ENCODE data around the gene SLIT3. TPM values are rescaled to one million over a fixed set of nuclear protein-coding genes. Genes with fewer than 3 reads are reported as not detected.

Gene SLIT3
- total and polyA plus RNA-seq, 10 of the 15 experiments (the other 5 are each of a cell fraction or from before 2014, with no cell fraction given): 0.05 TPM; not detected in 9

DNA sequence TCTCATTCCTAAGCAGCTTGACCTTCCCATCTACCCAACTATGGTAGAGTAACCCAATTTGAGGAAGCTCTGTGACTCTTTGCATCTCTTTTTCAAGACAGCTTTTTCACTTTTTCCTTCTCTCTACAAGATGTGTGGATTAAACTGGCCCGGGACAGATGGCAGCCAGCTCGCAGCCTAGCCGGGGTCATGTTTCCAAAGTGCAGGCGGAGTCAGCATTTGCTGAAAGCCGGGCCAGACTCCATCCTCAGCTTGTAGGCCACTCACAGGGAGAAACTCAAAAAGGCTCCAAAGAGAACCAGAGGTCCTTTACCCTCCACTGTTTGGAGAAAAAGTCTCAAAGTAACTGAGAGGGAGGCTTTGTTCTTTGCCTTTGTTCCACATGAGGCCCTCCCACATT, 435.0 kb downstream of the SLIT3 start (continued):
- TF ChIP-seq, protein P1, sequence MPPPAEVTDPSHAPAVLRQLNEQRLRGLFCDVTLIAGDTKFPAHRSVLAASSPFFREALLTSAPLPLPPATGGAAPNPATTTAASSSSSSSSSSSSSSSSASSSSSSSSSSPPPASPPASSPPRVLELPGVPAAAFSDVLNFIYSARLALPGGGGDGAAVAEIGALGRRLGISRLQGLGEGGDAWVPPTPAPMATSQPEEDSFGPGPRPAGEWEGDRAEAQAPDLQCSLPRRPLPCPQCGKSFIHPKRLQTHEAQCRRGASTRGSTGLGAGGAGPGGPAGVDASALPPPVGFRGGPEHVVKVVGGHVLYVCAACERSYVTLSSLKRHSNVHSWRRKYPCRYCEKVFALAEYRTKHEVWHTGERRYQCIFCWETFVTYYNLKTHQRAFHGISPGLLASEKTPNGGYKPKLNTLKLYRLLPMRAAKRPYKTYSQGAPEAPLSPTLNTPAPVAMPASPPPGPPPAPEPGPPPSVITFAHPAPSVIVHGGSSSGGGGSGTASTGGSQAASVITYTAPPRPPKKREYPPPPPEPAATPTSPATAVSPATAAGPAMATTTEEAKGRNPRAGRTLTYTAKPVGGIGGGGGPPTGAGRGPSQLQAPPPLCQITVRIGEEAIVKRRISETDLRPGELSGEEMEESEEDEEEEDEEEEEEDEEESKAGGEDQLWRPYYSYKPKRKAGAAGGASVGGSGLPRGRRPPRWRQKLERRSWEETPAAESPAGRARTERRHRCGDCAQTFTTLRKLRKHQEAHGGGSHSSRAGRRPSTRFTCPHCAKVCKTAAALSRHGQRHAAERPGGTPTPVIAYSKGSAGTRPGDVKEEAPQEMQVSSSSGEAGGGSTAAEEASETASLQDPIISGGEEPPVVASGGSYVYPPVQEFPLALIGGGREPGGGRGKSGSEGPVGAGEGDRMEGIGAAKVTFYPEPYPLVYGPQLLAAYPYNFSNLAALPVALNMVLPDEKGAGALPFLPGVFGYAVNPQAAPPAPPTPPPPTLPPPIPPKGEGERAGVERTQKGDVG (CRISPR knock-in tag; IDR thresholded peaks at IDR 0.05): no peak
- TF ChIP-seq RELA (IDR thresholded peaks at IDR 0.05; ENCODE audit: borderline replicate concordance, partially characterized antibody): no peak
- TF ChIP-seq IRF4 (IDR thresholded peaks at IDR 0.05; ENCODE audit: low read depth, low read length): no peak
- TF ChIP-seq KLF5 (IDR thresholded peaks at IDR 0.05; ENCODE audit: partially characterized antibody): no peak
- TF ChIP-seq HDAC2 (IDR thresholded peaks at IDR 0.05): no peak
- no peak for TF ChIP-seq CREM (IDR thresholded peaks at IDR 0.05; ENCODE audit: low read depth)
- no peak for TF ChIP-seq ATF7 (IDR thresholded peaks at IDR 0.05; ENCODE audit: low read depth)
- TF ChIP-seq RBBP5 (conservative IDR thresholded peaks at IDR 0.05): no peak
- no peak for TF ChIP-seq NR2C2 (IDR thresholded peaks at IDR 0.05; ENCODE audit: borderline replicate concordance, control insufficient read depth, insufficient read length, low read depth)
- TF ChIP-seq IKZF1 (conservative IDR thresholded peaks at IDR 0.05): no peak
- no peak for TF ChIP-seq MEF2B (IDR thresholded peaks at IDR 0.05; ENCODE audit: partially characterized antibody, poor library complexity, severe bottlenecking)

DNA sequence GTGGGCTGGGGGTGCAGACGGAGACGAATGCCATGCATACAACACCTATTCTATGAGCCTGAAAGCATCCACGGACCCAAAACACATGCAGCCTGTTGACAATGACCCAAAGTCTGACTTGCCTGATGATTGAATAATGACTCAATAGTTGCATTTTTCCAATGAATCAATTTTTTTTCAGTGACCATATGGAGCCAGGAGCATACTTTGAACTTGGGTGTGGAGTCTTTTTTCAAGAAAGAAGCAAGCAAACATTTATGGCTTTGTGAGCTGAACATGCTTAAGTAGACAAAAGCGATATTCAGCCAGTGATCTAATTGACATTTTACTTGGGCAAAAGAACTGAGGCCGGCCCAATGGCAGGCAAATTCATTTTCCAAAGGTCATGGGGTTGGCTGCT, 437.9 kb downstream of the SLIT3 start:
- Histone ChIP-seq H4K20me1 (ENCODE audit: control insufficient read depth, insufficient read depth) (no peaks in the 10 kb centered on the region), H3K9ac (ENCODE audit: control insufficient read depth, insufficient read depth, low read length) (no peak overlapping the region), H3K4me1 (ENCODE audit: control insufficient read depth, insufficient read depth, low read length) (no peaks in the 10 kb centered on the region), H3K27ac (ENCODE audit: control insufficient read depth, insufficient read depth) (no peak overlapping the region), H3K36me3 (ENCODE audit: control insufficient read depth in 2 of 2, insufficient read depth in 2 of 2, low read length in 1 of 2) (no peaks in the 10 kb centered on the region), H3K27me3 (replicated peaks in 1 of 2; ENCODE audit: control insufficient read depth in 2 of 2, insufficient read depth in 2 of 2, low read length in 1 of 2) (peaks cover 0 to 1% of the 10 kb centered on the region in 2 experiments; a peak in 1 of 4 replicates), H3K9me3 (replicated peaks; ENCODE audit: control insufficient read depth, insufficient read depth, low read length) (no peaks in the 10 kb centered on the region), H2AFZ (ENCODE audit: control insufficient read depth, low read depth, low read length) (no peak overlapping the region), H3K4me2 (ENCODE audit: control insufficient read depth, insufficient read depth) (no peak overlapping the region), H3K79me2 (ENCODE audit: control insufficient read depth, insufficient read depth, low read length) (no peaks in the 10 kb centered on the region), H3K4me3 (no peak overlapping the region)
- in situ Hi-C loops (cut with MboI): no loop called here
- no peak for FAIRE-seq
- intact Hi-C loops (cut with micrococcal nuclease; ENCODE audit: unreplicated experiment): no loop called here
- ChIA-PET SMC1A (ENCODE audit: uncharacterized antibody, unreplicated experiment) (no interaction called here), RAD21 (ENCODE audit: unreplicated experiment) (no interaction called here), POLR2A (no interaction called here), CTCF (no interaction called here)
- TF ChIP-seq, protein P2, sequence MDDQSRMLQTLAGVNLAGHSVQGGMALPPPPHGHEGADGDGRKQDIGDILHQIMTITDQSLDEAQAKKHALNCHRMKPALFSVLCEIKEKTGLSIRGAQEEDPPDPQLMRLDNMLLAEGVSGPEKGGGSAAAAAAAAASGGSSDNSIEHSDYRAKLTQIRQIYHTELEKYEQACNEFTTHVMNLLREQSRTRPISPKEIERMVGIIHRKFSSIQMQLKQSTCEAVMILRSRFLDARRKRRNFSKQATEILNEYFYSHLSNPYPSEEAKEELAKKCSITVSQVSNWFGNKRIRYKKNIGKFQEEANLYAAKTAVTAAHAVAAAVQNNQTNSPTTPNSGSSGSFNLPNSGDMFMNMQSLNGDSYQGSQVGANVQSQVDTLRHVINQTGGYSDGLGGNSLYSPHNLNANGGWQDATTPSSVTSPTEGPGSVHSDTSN (IDR thresholded peaks at IDR 0.05; ENCODE audit: insufficient replicate concordance, low read depth, low read length): no peak
- TF ChIP-seq, protein P3, sequence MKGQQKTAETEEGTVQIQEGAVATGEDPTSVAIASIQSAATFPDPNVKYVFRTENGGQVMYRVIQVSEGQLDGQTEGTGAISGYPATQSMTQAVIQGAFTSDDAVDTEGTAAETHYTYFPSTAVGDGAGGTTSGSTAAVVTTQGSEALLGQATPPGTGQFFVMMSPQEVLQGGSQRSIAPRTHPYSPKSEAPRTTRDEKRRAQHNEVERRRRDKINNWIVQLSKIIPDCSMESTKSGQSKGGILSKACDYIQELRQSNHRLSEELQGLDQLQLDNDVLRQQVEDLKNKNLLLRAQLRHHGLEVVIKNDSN (IDR thresholded peaks at IDR 0.05; ENCODE audit: borderline replicate concordance, extremely low read length, insufficient read depth, low read depth, low read length): no peak
- TF ChIP-seq, protein P4, sequence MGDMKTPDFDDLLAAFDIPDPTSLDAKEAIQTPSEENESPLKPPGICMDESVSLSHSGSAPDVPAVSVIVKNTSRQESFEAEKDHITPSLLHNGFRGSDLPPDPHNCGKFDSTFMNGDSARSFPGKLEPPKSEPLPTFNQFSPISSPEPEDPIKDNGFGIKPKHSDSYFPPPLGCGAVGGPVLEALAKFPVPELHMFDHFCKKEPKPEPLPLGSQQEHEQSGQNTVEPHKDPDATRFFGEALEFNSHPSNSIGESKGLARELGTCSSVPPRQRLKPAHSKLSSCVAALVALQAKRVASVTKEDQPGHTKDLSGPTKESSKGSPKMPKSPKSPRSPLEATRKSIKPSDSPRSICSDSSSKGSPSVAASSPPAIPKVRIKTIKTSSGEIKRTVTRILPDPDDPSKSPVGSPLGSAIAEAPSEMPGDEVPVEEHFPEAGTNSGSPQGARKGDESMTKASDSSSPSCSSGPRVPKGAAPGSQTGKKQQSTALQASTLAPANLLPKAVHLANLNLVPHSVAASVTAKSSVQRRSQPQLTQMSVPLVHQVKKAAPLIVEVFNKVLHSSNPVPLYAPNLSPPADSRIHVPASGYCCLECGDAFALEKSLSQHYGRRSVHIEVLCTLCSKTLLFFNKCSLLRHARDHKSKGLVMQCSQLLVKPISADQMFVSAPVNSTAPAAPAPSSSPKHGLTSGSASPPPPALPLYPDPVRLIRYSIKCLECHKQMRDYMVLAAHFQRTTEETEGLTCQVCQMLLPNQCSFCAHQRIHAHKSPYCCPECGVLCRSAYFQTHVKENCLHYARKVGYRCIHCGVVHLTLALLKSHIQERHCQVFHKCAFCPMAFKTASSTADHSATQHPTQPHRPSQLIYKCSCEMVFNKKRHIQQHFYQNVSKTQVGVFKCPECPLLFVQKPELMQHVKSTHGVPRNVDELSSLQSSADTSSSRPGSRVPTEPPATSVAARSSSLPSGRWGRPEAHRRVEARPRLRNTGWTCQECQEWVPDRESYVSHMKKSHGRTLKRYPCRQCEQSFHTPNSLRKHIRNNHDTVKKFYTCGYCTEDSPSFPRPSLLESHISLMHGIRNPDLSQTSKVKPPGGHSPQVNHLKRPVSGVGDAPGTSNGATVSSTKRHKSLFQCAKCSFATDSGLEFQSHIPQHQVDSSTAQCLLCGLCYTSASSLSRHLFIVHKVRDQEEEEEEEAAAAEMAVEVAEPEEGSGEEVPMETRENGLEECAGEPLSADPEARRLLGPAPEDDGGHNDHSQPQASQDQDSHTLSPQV (IDR thresholded peaks at IDR 0.05): no peak
- TF ChIP-seq POLR2AphosphoS5 (IDR thresholded peaks at IDR 0.05; ENCODE audit: low read length): no peak
- no TSS peak for BruUV-seq (replicated peaks)
- no peak for ATAC-seq
- no peak for DNase-seq (ENCODE audit: low read depth, low spot score)
- WGBS (ENCODE audit: insufficient coverage, insufficient replicate concordance, low lambda C conversion rate, missing lambda C conversion rate): 12% methylated on average over 5 of the region's 5 CpGs
